GM18526 (cell line): ENCODE data around the gene NDUFS8.

ENCODE experiments used
- POLR2A ChIP-seq: IDR thresholded peaks from 3 replicates; pipeline ENCODE4 v1.6.1; 2011; ENCODE audit not compliant: insufficient read length; ENCODE audit errors: extremely low read depth

NDUFS8 gene

DNA sequence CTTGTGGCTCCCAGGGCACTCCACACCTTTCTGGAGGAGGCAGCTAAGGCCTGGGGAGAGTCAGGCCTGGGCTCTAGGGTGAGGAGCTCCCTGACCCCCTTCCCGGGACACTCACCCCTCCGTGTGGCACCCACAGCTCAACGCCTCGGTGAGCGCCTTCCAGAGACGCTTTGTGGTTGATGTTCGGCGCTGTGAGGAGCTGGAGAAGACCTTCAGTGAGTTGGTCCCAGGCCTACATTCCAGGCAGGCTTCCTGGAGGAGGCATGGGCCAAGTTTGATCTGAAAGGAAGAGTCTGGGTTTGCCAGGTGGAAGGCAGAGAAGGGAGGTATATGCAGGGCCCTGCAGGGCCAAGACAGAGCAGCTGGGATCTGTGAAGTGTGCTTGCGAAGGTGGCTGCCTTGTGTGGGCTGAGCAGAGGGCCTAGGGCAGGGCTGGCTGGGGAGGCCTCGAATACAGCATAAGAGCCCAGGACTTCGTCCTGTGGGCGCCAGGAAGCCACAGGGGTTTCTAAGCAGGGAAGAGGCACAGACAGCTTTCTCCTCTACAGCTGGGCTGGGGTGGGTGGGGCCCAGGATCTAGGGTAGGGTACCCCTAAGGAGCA, 11.2 kb downstream of the NDUFS8 start:
- no peak for TF ChIP-seq POLR2A

DNA sequence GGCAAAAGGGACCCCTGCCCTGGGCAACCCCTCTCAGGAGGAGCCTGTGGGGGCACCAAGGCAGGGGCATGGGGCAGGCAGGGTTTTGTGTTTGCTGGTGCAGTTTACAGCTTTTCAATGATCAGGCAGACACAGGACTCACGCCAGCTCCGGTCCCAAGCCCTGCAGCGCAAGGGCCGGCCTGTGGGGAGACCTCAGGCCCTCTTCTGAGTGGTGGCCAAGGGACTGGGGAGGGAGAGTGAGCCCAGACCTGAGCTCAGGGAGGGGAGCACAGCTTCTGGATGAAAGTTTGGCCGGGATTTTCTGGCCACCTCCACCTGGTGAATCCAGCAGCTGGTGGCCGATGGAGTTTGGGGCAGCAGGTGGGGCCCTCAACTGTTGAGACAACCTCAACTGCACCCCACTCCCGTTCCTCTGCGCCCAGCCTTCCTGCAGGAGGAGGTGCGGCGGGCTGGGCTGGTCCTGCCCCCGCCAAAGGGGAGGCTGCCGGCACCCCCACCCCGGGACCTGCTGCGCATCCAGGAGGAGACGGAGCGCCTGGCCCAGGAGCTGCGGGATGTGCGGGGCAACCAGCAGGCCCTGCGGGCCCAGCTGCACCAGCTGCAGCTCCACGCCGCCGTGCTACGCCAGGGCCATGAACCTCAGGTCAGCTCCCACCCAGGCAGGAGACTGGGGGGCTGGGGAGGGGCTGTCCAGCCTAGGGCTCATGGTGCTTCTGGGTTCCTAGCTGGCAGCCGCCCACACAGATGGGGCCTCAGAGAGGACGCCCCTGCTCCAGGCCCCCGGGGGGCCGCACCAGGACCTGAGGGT, 11.9 kb downstream of the NDUFS8 start:
- TF ChIP-seq POLR2A = no peak

DNA sequence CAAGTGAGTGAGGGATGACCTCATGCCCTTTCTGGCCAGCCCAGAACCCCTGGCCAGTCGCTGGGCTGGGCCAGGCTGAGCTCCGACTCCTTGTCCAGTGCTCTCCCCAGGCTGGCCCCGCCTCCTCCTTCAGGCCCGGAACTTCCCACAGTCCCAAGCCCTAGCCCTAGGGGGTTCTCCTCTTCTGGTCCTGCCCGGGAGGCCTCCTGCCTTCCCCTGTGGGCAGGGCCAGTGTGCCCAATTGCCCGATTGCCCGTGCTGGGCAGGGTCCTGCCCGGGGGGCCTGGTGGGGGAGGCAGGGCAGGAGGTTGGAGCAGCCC, 12.5 kb downstream of the NDUFS8 start:
- no peak for TF ChIP-seq POLR2A

DNA sequence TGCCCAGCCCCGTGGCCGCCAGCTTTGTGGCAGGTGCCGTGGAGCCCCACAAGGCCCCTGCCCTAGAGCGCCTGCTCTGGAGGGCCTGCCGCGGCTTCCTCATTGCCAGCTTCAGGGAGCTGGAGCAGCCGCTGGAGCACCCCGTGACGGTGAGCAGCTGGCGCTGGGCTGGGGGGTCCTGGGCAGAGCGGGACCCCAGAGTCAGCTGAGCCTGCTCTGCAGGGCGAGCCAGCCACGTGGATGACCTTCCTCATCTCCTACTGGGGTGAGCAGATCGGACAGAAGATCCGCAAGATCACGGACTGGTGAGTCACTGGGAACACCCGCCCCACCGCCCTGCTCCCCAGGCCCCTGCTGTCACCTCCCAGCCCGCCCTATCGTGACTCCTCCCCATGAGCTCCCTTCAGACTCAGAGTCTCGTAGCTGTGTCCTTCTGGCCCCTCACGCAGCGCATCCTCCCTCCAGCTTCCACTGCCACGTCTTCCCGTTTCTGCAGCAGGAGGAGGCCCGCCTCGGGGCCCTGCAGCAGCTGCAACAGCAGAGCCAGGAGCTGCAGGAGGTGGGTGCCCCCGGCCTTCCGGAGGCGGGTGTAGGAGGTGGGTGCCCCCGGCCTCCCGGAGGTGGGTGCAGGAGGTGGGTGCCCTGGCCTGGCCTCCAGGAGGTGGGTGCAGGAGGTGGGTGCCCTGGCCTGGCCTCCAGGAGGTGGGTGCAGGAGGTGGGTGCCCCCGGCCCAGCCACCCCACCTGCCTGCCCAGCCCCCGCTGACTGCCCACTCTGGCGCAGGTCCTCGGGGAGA, 13.1 kb downstream of the NDUFS8 start:
- TF ChIP-seq POLR2A = no peak

DNA sequence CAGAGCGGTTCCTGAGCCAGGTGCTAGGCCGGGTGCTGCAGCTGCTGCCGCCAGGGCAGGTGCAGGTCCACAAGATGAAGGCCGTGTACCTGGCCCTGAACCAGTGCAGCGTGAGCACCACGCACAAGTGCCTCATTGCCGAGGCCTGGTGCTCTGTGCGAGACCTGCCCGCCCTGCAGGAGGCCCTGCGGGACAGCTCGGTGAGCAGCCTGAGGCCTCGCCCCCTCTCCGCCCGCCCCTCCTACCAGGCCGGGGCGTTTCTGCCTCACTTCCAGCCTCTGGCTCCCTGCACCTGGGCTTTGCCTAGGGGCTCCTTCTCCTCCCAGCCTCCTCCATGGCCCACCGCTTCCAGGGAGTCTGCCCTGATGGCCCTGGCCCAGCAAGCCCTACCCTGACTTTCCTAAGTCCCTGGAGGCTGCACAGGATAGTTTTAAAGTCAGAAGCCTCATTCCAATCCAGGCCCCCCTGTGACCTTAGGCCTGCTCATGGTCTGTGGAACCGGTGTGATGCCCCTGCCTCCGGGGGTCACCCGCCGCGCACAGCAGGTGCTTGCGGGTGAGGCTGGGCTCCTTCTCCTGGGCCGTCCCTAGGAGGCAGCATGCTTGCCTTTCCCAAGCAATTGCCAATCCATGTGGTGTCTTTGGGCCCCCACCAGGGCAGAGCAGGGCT, 13.8 kb downstream of the NDUFS8 start:
- TF ChIP-seq POLR2A = no peak

DNA sequence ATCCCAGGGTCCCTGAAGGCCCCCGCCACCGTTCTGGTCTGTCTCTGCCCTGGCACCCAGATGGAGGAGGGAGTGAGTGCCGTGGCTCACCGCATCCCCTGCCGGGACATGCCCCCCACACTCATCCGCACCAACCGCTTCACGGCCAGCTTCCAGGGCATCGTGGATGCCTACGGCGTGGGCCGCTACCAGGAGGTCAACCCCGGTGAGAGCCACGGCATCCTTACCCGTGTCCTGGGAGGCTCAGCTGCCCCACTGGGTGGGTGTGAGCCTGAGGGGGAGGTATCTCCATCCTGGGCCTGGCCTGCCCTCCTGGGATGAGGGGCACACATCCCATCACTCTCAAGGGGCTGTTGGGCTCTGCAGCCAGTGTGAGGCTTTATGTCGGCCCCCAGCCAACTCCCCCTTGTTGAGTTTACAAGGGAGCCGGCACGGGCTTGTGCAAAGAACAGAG, 14.4 kb downstream of the NDUFS8 start:
- TF ChIP-seq POLR2A = no peak

DNA sequence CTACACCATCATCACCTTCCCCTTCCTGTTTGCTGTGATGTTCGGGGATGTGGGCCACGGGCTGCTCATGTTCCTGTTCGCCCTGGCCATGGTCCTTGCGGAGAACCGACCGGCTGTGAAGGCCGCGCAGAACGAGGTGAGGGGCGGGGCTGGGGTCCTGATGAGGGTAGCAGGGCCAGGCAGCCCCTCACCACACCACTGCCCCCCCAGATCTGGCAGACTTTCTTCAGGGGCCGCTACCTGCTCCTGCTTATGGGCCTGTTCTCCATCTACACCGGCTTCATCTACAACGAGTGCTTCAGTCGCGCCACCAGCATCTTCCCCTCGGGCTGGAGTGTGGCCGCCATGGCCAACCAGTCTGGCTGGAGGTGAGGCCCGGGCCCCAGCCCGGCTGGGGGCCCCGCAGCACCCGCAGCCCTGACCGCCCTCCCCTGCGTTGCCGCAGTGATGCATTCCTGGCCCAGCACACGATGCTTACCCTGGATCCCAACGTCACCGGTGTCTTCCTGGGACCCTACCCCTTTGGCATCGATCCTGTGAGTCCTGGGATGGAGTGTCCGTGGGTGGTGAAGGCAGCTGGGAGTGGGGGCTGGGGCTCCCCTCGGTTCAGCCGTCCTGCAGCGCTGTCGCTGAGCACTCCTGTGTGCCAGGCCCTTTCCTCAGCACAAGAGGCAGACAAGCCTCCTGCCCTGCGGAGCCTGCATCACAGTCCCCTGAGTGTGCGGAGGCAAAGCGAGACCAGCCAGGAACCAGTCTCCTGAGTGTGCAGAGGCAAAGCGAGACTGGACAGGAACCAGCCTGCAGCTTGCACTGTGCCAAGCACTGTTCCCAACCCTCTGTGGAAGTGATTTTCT, 17.2 kb downstream of the NDUFS8 start:
- no peak for TF ChIP-seq POLR2A

DNA sequence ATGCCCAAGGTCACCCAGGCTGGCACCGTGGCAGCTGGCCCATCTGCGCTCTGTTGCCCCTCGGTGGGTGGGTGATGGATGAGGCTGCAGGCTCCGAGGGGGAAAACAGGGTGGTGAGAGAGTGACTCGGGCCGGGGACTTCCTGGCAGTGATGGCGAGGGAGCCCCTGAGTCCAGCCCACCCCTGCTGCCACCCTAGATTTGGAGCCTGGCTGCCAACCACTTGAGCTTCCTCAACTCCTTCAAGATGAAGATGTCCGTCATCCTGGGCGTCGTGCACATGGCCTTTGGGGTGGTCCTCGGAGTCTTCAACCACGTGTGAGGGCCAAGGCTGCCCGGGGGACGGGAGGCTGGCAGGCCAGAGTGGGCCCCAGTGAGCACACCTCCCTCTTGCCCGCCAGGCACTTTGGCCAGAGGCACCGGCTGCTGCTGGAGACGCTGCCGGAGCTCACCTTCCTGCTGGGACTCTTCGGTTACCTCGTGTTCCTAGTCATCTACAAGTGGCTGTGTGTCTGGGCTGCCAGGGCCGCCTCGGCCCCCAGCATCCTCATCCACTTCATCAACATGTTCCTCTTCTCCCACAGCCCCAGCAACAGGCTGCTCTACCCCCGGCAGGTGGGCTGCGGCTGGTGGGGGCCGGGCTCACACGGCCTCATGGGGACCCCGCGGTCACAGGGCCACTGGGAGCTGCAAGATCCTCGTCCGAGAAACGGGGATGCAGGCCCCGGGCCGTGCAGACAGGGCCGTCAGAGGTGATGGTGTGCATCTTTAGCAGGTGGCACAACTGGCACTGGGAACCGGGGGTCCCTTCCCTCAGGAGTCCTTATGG, 18.4 kb downstream of the NDUFS8 start:
- TF ChIP-seq POLR2A = no peak

DNA sequence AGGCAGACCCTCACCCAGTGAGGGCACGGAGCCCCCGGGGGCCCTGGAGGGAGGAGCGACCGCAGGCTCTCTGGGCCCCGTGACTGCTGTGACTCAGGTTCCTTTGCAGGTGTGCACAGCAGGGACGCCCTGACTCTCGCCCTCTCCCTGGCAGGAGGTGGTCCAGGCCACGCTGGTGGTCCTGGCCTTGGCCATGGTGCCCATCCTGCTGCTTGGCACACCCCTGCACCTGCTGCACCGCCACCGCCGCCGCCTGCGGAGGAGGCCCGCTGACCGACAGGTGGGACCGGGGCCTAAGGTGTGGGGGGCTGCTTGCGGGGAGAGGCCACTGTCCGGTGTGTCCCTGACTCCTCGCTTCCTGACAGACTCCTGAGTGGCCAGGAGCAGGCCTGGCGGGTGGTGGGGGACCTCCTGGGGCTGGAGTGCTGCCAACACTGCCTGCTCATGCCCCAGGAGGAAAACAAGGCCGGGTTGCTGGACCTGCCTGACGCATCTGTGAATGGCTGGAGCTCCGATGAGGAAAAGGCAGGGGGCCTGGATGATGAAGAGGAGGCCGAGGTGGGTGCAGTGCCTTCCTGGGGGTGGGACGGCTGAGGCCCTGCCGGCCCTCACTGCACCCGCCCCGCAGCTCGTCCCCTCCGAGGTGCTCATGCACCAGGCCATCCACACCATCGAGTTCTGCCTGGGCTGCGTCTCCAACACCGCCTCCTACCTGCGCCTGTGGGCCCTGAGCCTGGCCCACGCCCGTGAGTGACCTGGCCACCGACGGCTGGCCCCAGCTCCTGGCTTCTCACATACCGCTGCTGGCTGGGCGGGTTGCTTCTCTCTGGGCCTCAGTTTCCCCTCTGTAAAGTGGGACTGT, 19.3 kb downstream of the NDUFS8 start:
- TF ChIP-seq POLR2A = no peak

DNA sequence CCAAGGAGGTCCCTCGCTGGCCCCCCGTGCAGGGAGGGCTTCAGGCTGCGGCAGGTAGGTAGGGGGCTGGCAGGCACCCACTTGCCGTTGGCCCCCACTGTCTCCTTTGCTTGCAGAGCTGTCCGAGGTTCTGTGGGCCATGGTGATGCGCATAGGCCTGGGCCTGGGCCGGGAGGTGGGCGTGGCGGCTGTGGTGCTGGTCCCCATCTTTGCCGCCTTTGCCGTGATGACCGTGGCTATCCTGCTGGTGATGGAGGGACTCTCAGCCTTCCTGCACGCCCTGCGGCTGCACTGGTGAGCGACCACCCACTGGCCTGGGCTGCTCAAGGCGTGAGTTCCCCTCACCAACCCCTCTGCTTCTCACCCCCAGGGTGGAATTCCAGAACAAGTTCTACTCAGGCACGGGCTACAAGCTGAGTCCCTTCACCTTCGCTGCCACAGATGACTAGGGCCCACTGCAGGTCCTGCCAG, 19.9 kb downstream of the NDUFS8 start:
- no peak for TF ChIP-seq POLR2A

DNA sequence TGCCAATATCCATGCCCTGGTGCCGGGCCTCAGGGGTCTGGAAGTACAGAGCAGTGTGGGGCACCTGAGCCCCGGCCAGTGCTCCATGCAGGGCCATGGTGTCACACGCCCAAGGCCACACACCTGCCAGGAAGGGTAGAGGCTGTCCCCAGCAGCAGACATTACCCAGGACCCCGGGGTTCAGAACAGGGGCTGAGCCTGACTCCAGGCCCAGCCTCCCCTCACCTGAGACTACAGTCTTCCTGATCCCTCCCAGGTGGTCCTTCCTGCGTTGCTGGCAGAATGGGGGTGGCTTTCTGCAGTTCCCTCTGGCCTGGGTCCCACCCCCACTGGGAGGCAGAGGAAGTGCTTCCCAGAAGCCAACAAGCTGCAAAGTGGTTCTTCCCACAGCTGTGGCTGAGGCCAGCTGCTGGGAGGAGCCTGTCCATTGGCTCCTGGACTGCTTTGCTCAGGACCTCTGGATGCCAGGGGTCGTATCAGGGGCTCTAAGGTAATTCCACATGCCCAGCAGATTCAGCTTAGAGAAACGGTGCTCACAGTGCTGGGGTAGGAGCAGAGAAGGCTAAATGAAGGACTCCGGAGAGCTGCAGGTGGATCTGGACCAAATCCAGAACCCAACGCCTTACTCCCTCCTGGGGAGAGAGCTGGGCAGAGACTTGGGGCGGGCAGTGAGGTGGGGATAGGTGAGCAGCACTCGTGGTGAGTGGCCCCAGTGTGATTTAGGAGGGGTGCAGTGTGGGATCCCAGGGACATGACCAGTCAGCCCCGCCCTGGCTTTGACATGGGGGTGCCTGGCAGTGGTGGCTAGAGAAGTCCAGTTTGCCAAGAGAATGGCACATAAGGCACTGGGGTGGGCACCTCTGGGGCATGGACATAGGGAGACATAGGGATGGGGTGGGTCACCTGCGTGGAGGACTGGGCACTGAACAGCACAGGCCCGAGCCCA, 21.0 kb downstream of the NDUFS8 start:
- peak; percentile 18 for TF ChIP-seq POLR2A
